K562 (cell line): ENCODE measurements around the gene CARF. TPM values are rescaled to one million over a fixed set of nuclear protein-coding genes. Genes with fewer than 3 reads are reported as not detected.

Source experiments
- ATF1 ChIP-seq, 2 experiments: fragments of 450-650 bp in 1 of 2; IDR thresholded peaks; 2 replicates each; pipeline ENCODE4 v1.6.1; 2016; ENCODE audit warnings: missing compliant biosample characterization in 1 of 2, missing genetic modification characterization in 1 of 2
- CREB1 ChIP-seq, 2 experiments: sonication (generic) in 1 of 2; formaldehyde crosslinking in 1 of 2; IDR thresholded peaks; 2 replicates each; pipeline versions ENCODE4 v1.6.1 to v1.8.0; 2012 to 2022; ENCODE audit warnings: inconsistent platforms in 1 of 2, mild to moderate bottlenecking in 1 of 2, missing genetic modification reagents in 1 of 2, moderate library complexity in 1 of 2
- E2F6 ChIP-seq, 2 experiments: IDR thresholded peaks; 2 replicates each; pipeline ENCODE4 v1.6.1; 2011; ENCODE audit warnings: borderline replicate concordance in 1 of 2, control low read depth in 1 of 2, low read depth in 1 of 2, low read length in 1 of 2, mild to moderate bottlenecking in 1 of 2, mixed read lengths in 1 of 2, moderate library complexity in 1 of 2; ENCODE audit not compliant: insufficient read depth in 1 of 2, insufficient read length in 1 of 2, poor library complexity in 1 of 2, severe bottlenecking in 1 of 2; ENCODE audit errors: extremely low read depth in 1 of 2
- RAD51 ChIP-seq: fragments of 450-650 bp; IDR thresholded peaks from 2 replicates; pipeline ENCODE4 v1.7.1; 2016; ENCODE audit warnings: low read depth, mild to moderate bottlenecking, borderline replicate concordance
- TAF9B ChIP-seq: fragments of 450-650 bp; IDR thresholded peaks from 2 replicates; pipeline ENCODE4 v1.6.1; 2018; ENCODE audit warnings: mild to moderate bottlenecking; ENCODE audit not compliant: partially characterized antibody
- TCFL5 ChIP-seq: fragments of 250-450 bp; sonication (Bioruptor Pico); conservative IDR thresholded peaks from 2 replicates; pipeline ENCODE4 v1.6.1; 2021; ENCODE audit warnings: mild to moderate bottlenecking, moderate library complexity, matching md5 sums
- ZNF146 ChIP-seq: IDR thresholded peaks from one replicate; pipeline ENCODE4 v1.6.1; 2018; ENCODE audit warnings: missing compliant biosample characterization; ENCODE audit not compliant: unreplicated experiment
- ZNF766 ChIP-seq: fragments of 200-800 bp; sonication (Bioruptor generic); conservative IDR thresholded peaks from 2 replicates; pipeline ENCODE4 v1.6.1; 2016; ENCODE audit warnings: missing genetic modification characterization, missing compliant biosample characterization
- polyA plus RNA-seq, 8 experiments: library from polyadenylated mRNA; depleted of rRNA in 4 of 8; stranded (reverse) in 5 of 8; unstranded in 3 of 8; fragments of >200 nt; fragmentation: Nextera tagmentation in 2 of 8; fragmentation: Illumina TruSeq in 1 of 8; extraction: Ambion mirVana in 2 of 8; extraction: Trizol in 1 of 8; gene quantifications; 2 replicates each; pipeline versions ENCODE4 v1.2.1 to v1.2.3, GENCODE V29; 2011 to 2014; ENCODE audit warnings: inconsistent platforms in 1 of 8, missing spikeins in 1 of 8
- total RNA-seq, 7 experiments: library from RNA; depleted of rRNA in 6 of 7; stranded (reverse); fragments of >200 nt in 6 of 7; fragmentation: Illumina TruSeq in 2 of 7; extraction: Trizol in 2 of 7; gene quantifications; 2 replicates each; pipeline versions ENCODE4 v1.2.1 to v1.2.3, GENCODE V29; 2011 to 2021; ENCODE audit warnings: low replicate concordance in 1 of 7
- TF ChIP-seq, protein P1 (sequence below): fragments of 450-650 bp; conservative IDR thresholded peaks from 2 replicates; pipeline ENCODE4 v1.6.1; 2016; ENCODE audit warnings: missing genetic modification characterization, low read depth, mild to moderate bottlenecking, control low read depth, missing compliant biosample characterization
- TF ChIP-seq, protein P2 (sequence below): fragments of 200-800 bp; sonication (Bioruptor generic); IDR thresholded peaks from 2 replicates; pipeline ENCODE4 v1.6.1; 2017; ENCODE audit warnings: missing genetic modification characterization, missing compliant biosample characterization

Gene CARF
- total and polyA plus RNA-seq, 9 of the 15 experiments (the other 6 are each of a cell fraction or from before 2014, with no cell fraction given), result 0.31 to 4.2 (median 1.2) TPM

- TF ChIP-seq TAF9B, result peak; percentile 68
- no peak for TF ChIP-seq TCFL5 (CRISPR knock-in tag)
- no peak for TF ChIP-seq ATF1 (CRISPR knock-in tag; IDR thresholded peaks at IDR 0.05)
- peak; percentile 74 for TF ChIP-seq ATF1 (tag; IDR thresholded peaks at IDR 0.05)
- peak; percentile 44; the same call in 1 of the 2 replicates for TF ChIP-seq RAD51
- TF ChIP-seq, protein P1, sequence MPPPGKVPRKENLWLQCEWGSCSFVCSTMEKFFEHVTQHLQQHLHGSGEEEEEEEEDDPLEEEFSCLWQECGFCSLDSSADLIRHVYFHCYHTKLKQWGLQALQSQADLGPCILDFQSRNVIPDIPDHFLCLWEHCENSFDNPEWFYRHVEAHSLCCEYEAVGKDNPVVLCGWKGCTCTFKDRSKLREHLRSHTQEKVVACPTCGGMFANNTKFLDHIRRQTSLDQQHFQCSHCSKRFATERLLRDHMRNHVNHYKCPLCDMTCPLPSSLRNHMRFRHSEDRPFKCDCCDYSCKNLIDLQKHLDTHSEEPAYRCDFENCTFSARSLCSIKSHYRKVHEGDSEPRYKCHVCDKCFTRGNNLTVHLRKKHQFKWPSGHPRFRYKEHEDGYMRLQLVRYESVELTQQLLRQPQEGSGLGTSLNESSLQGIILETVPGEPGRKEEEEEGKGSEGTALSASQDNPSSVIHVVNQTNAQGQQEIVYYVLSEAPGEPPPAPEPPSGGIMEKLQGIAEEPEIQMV (tag), result no peak
- TF ChIP-seq CREB1 (IDR thresholded peaks at IDR 0.05), result peak; percentile 50; the same call in 1 of the 2 replicates
- TF ChIP-seq CREB1 (CRISPR knock-in tag; IDR thresholded peaks at IDR 0.05), result peak; percentile 26; the same call in 1 of the 2 replicates
- no peak for TF ChIP-seq ZNF146 (CRISPR knock-in tag)
- TF ChIP-seq, protein P2, sequence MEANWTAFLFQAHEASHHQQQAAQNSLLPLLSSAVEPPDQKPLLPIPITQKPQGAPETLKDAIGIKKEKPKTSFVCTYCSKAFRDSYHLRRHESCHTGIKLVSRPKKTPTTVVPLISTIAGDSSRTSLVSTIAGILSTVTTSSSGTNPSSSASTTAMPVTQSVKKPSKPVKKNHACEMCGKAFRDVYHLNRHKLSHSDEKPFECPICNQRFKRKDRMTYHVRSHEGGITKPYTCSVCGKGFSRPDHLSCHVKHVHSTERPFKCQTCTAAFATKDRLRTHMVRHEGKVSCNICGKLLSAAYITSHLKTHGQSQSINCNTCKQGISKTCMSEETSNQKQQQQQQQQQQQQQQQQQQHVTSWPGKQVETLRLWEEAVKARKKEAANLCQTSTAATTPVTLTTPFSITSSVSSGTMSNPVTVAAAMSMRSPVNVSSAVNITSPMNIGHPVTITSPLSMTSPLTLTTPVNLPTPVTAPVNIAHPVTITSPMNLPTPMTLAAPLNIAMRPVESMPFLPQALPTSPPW (CRISPR knock-in tag), result peak; percentile 39; the same call in 1 of the 2 replicates
- TF ChIP-seq E2F6 (IDR thresholded peaks at IDR 0.05; ENCODE audit: borderline replicate concordance in 1 of 2, extremely low read depth in 1 of 2, insufficient read depth in 1 of 2, insufficient read length in 1 of 2, low read depth in 1 of 2, low read length in 1 of 2, poor library complexity in 1 of 2, severe bottlenecking in 1 of 2), result peak; percentile 27 to 63
- peak; percentile 47; the same call in 1 of the 2 replicates for TF ChIP-seq ZNF766 (CRISPR knock-in tag)
Observed at GRCh38 chr2:202950592-202950991, 38.5 kb downstream of the CARF start (continued).
